Measurements from ENCODE around the gene CCDC200.
"Not testable (repeated sequence)": the region's sequence is repeated elsewhere in the genome, so short reads cannot be mapped to it uniquely, and the experiment has no call there.

CCDC200 gene

GRCh38 chr17:43212641-43213490, 15.6 kb downstream of the CCDC200 start:
- Mint-ChIP-seq H3K27me3 (ENCODE audit: low read depth) (no peaks in the 10 kb centered on the region), H3K36me3 (ENCODE audit: low read depth) (peaks cover 29% of the 10 kb centered on the region)

GRCh38 chr17:43211480-43212402, 16.7 kb downstream of the CCDC200 start, which contains the start of gene TMEM106A:
Gene TMEM106A, plus strand, starts transcription at chr17:43211875. Its CDS starts 1,167 bp downstream, at chr17:43213042.
- Mint-ChIP-seq H3K27me3 (ENCODE audit: low read depth) (no peaks in the 10 kb centered on the region), H3K4me3 (peak within 1 kb of the TSS; percentile 93 to 97 (median 97)), H3K36me3 (ENCODE audit: low read depth) (peaks cover 37% of the 10 kb centered on the region), H3K9me3 (no peaks in the 10 kb centered on the region), H3K27ac (peak within 1 kb of the TSS; percentile 79 to 94 (median 87)), H3K4me1 (peaks cover 22% of the 10 kb centered on the region)
- peak; percentile 30 to 45 (median 43) for TF ChIP-seq CTCF (IDR thresholded peaks at IDR 0.05; ENCODE audit: unreplicated experiment in 3 of 3)

More at GRCh38 chr17:43212641-43213490, 15.6 kb downstream of the CCDC200 start:
- H3K9me3 Mint-ChIP-seq: no peaks in the 10 kb centered on the region
- H3K27ac Mint-ChIP-seq: peak overlapping the region; percentile 79 to 94 (median 87)
- no peak for TF ChIP-seq CTCF (IDR thresholded peaks at IDR 0.05; ENCODE audit: unreplicated experiment in 3 of 3)
- peak overlapping the region; percentile 93 to 97 (median 97) for H3K4me3 Mint-ChIP-seq
- H3K4me1 Mint-ChIP-seq: peaks cover 22% of the 10 kb centered on the region

- Mint-ChIP-seq H3K36me3 (ENCODE audit: low read depth) (peaks cover 43% of the 10 kb centered on the region), H3K4me1 (peaks cover 22% of the 10 kb centered on the region), H3K27me3 (ENCODE audit: low read depth) (no peaks in the 10 kb centered on the region), H3K9me3 (no peaks in the 10 kb centered on the region), H3K27ac (peak overlapping the region; percentile 67 to 94 (median 79)), H3K4me3 (peak overlapping the region; percentile 93 to 97 (median 97))
- TF ChIP-seq CTCF (IDR thresholded peaks at IDR 0.05; ENCODE audit: unreplicated experiment in 3 of 3): no peak
Measured at GRCh38 chr17:43211123-43211479, 17.3 kb downstream of the CCDC200 start.

- peaks cover 41% of the 10 kb centered on the region for H3K36me3 Mint-ChIP-seq (ENCODE audit: low read depth)
- peak overlapping the region; percentile 93 to 97 (median 97) for H3K4me3 Mint-ChIP-seq
- no peak for TF ChIP-seq CTCF (IDR thresholded peaks at IDR 0.05; ENCODE audit: unreplicated experiment in 3 of 3)
- H3K4me1 Mint-ChIP-seq: peaks cover 22% of the 10 kb centered on the region
- no peaks in the 10 kb centered on the region for H3K9me3 Mint-ChIP-seq
- no peaks in the 10 kb centered on the region for H3K27me3 Mint-ChIP-seq (ENCODE audit: low read depth)
- H3K27ac Mint-ChIP-seq: peak overlapping the region; percentile 67 to 94 (median 79)
Measured at GRCh38 chr17:43210576-43210975, 17.8 kb downstream of the CCDC200 start.

GRCh38 chr17:43203013-43203412, 25.4 kb downstream of the CCDC200 start:
- not testable (repeated sequence) for H3K27ac Mint-ChIP-seq; H3K9me3 Mint-ChIP-seq; H3K4me3 Mint-ChIP-seq; H3K4me1 Mint-ChIP-seq; H3K27me3 Mint-ChIP-seq (ENCODE audit: low read depth)
- peaks cover 68% of the 10 kb centered on the region for H3K36me3 Mint-ChIP-seq (ENCODE audit: low read depth)

- TF ChIP-seq CTCF (IDR thresholded peaks at IDR 0.05; ENCODE audit: unreplicated experiment in 3 of 3): no peak
- Mint-ChIP-seq H3K4me1 (no peaks in the 10 kb centered on the region), H3K36me3 (ENCODE audit: low read depth) (peaks cover 66% of the 10 kb centered on the region), H3K27ac (no peak overlapping the region), H3K4me3 (no peak overlapping the region), H3K9me3 (no peaks in the 10 kb centered on the region), H3K27me3 (ENCODE audit: low read depth) (no peaks in the 10 kb centered on the region)
Measured at GRCh38 chr17:43200127-43200526, 28.3 kb downstream of the CCDC200 start.
